ENCODE results near the gene ABCC1. TPM values are rescaled to one million over a fixed set of nuclear protein-coding genes. Genes with fewer than 3 reads are reported as not detected.
"Not testable (repeated sequence)": the region's sequence is repeated elsewhere in the genome, so short reads cannot be mapped to it uniquely, and the experiment has no call there.

Gene ABCC1
- total RNA-seq, 4 donors from 2014 or later, result 17.3 to 105 (median 28.3) TPM

- Histone ChIP-seq H3K27ac (no peak overlapping the region), H3K4me1 (no peaks in the 10 kb centered on the region), H3K4me3 (no peak overlapping the region), H3K9me3 (no peaks in the 10 kb centered on the region), H3K36me3 (no peaks in the 10 kb centered on the region), H3K27me3 (no peaks in the 10 kb centered on the region)
- no peak for TF ChIP-seq POLR2A (IDR thresholded peaks at IDR 0.05)
- no peak for TF ChIP-seq CTCF (IDR thresholded peaks at IDR 0.05)
- DNase-seq, result no peak
These were observed 15.6 kb upstream of the ABCC1 start for GRCh38 chr16:15933781-15934180.

- H3K4me1 ChIP-seq, result no peaks in the 10 kb centered on the region
- H3K27me3 ChIP-seq, result no peaks in the 10 kb centered on the region
- TF ChIP-seq POLR2A (IDR thresholded peaks at IDR 0.05), result no peak
- no peak for TF ChIP-seq CTCF (IDR thresholded peaks at IDR 0.05)
- H3K27ac ChIP-seq, result no peak overlapping the region
- no peaks in the 10 kb centered on the region for H3K36me3 ChIP-seq
- no peak overlapping the region for H3K4me3 ChIP-seq
- no peaks in the 10 kb centered on the region for H3K9me3 ChIP-seq
- DNase-seq, result no peak
These were observed 14.4 kb upstream of the ABCC1 start for GRCh38 chr16:15934991-15935390.

- H3K36me3 ChIP-seq, H3K9me3 ChIP-seq, H3K27ac ChIP-seq, H3K27me3 ChIP-seq, H3K4me3 ChIP-seq, H3K4me1 ChIP-seq: not testable (repeated sequence)
- peak in 1 of 3 donors; percentile 8 for DNase-seq
These were observed 12.6 kb upstream of the ABCC1 start for GRCh38 chr16:15936809-15937208.

GRCh38 chr16:15942931-15943690 is 6.3 kb upstream of the ABCC1 start:
- TF ChIP-seq CTCF (IDR thresholded peaks at IDR 0.05) (no peak), POLR2A (IDR thresholded peaks at IDR 0.05) (no peak)
- no peak for DNase-seq

GRCh38 chr16:15946257-15947044 is 3.0 kb upstream of the ABCC1 start:
- TF ChIP-seq POLR2A (IDR thresholded peaks at IDR 0.05) (no peak), CTCF (IDR thresholded peaks at IDR 0.05) (peak in 1 of 6 experiments; percentile 6)
- DNase-seq, result no peak
- no peaks in the 10 kb centered on the region for H3K9me3 ChIP-seq
- peaks cover 0 to 8% (median 4%) of the 10 kb centered on the region in 4 donors for H3K4me1 ChIP-seq
- H3K36me3 ChIP-seq, result no peaks in the 10 kb centered on the region
- H3K4me3 ChIP-seq, result no peak overlapping the region
- H3K27me3 ChIP-seq, result no peaks in the 10 kb centered on the region
- no peak overlapping the region for H3K27ac ChIP-seq

More at GRCh38 chr16:15942931-15943690, 6.3 kb upstream of the ABCC1 start:
- H3K9me3 ChIP-seq, result no peaks in the 10 kb centered on the region
- no peaks in the 10 kb centered on the region for H3K36me3 ChIP-seq
- no peaks in the 10 kb centered on the region for H3K4me1 ChIP-seq
- peak overlapping the region in 1 of 4 donors; percentile 48 for H3K27ac ChIP-seq
- no peaks in the 10 kb centered on the region for H3K27me3 ChIP-seq
- H3K4me3 ChIP-seq, result no peak overlapping the region

GRCh38 chr16:15947983-15948509 is 1.4 kb upstream of the ABCC1 start:
- peak overlapping the region in 2 of 4 donors; percentile 77 to 90 for H3K27ac ChIP-seq
- H3K9me3 ChIP-seq, result no peaks in the 10 kb centered on the region
- TF ChIP-seq POLR2A (IDR thresholded peaks at IDR 0.05), result no peak
- TF ChIP-seq CTCF (IDR thresholded peaks at IDR 0.05), result no peak
- H3K27me3 ChIP-seq, result no peaks in the 10 kb centered on the region
- peaks cover 0 to 19% (median 10%) of the 10 kb centered on the region in 4 donors for H3K4me1 ChIP-seq
- H3K36me3 ChIP-seq, result no peaks in the 10 kb centered on the region
- no peak overlapping the region for H3K4me3 ChIP-seq
- no peak for DNase-seq

Data from Peyer's patch (tissue), 4 donors.